ENCODE results near the gene SORCS2. TPM values are rescaled to one million over a fixed set of nuclear protein-coding genes. Genes with fewer than 3 reads are reported as not detected.

SORCS2 gene
- total RNA-seq, 1 experiment from 2014 or later: not detected

GRCh38 chr4:7519638-7520376 lies 327.5 kb downstream of the SORCS2 start:
- DNase-seq (ENCODE audit: unreplicated experiment): no peak
- TF ChIP-seq, protein P1, sequence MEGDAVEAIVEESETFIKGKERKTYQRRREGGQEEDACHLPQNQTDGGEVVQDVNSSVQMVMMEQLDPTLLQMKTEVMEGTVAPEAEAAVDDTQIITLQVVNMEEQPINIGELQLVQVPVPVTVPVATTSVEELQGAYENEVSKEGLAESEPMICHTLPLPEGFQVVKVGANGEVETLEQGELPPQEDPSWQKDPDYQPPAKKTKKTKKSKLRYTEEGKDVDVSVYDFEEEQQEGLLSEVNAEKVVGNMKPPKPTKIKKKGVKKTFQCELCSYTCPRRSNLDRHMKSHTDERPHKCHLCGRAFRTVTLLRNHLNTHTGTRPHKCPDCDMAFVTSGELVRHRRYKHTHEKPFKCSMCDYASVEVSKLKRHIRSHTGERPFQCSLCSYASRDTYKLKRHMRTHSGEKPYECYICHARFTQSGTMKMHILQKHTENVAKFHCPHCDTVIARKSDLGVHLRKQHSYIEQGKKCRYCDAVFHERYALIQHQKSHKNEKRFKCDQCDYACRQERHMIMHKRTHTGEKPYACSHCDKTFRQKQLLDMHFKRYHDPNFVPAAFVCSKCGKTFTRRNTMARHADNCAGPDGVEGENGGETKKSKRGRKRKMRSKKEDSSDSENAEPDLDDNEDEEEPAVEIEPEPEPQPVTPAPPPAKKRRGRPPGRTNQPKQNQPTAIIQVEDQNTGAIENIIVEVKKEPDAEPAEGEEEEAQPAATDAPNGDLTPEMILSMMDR (IDR thresholded peaks at IDR 0.05; ENCODE audit: unreplicated experiment): no peak
- peaks cover 78% of the 10 kb centered on the region for H3K27me3 Mint-ChIP-seq (ENCODE audit: insufficient read depth, unreplicated experiment)
- no peak overlapping the region for H3K4me3 Mint-ChIP-seq (ENCODE audit: unreplicated experiment)
- intact Hi-C loops (cut with micrococcal nuclease): loop anchor here (10.0 kb wide), 1 partner anchor 115 kb away; no protein-coding TSS in a partner anchor
- H3K36me3 Mint-ChIP-seq (ENCODE audit: insufficient read depth, unreplicated experiment): no peaks in the 10 kb centered on the region
- no peak overlapping the region for H3K27ac Mint-ChIP-seq (ENCODE audit: low read depth, unreplicated experiment)
- no TSS peak for BruUV-seq (replicated peaks)
- ChIA-PET CTCF (interaction anchor here (0.6 to 0.8 kb wide), 2 partner anchors 200 to 362 kb away, joined by 3 read pairs; no protein-coding TSS in a partner anchor), POLR2A (no interaction called here)
- H3K9me3 Mint-ChIP-seq (ENCODE audit: unreplicated experiment): no peaks in the 10 kb centered on the region
- H3K4me1 Mint-ChIP-seq (ENCODE audit: insufficient read depth, unreplicated experiment): no peaks in the 10 kb centered on the region

DNA sequence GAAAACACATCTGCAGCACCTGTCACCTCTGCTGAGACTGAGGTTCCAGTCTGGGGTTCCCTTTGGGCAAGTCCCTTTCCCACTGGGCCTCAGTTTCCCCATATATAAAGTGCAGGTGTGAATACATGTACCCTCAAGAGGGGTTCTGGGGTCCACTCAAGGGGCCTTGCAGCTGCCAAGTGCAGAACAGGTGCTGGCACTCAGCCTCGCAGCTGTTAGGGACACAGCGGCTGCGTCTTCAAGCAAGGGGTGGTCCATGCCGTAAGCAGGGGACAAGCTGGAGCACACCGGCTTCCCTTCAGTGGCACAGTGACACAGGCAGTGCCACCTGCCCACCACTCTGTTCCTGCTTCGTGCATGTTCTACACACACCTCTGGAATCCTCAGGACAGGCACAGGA lies 329.3 kb downstream of the SORCS2 start:
- Mint-ChIP-seq H3K27me3 (ENCODE audit: insufficient read depth, unreplicated experiment) (peaks cover 78% of the 10 kb centered on the region), H3K36me3 (ENCODE audit: insufficient read depth, unreplicated experiment) (no peaks in the 10 kb centered on the region), H3K27ac (ENCODE audit: low read depth, unreplicated experiment) (no peak overlapping the region), H3K4me3 (ENCODE audit: unreplicated experiment) (no peak overlapping the region), H3K9me3 (ENCODE audit: unreplicated experiment) (no peaks in the 10 kb centered on the region), H3K4me1 (ENCODE audit: insufficient read depth, unreplicated experiment) (no peaks in the 10 kb centered on the region)
- no peak for DNase-seq (ENCODE audit: unreplicated experiment)
- CTCF ChIA-PET: no interaction called here
- POLR2A ChIA-PET: no interaction called here
- TF ChIP-seq, protein P1 (IDR thresholded peaks at IDR 0.05; ENCODE audit: unreplicated experiment): no peak
- intact Hi-C loops (cut with micrococcal nuclease): loop anchor here (10.0 kb wide), 1 partner anchor 113 kb away; no protein-coding TSS in a partner anchor
- no TSS peak for BruUV-seq (replicated peaks)

DNA sequence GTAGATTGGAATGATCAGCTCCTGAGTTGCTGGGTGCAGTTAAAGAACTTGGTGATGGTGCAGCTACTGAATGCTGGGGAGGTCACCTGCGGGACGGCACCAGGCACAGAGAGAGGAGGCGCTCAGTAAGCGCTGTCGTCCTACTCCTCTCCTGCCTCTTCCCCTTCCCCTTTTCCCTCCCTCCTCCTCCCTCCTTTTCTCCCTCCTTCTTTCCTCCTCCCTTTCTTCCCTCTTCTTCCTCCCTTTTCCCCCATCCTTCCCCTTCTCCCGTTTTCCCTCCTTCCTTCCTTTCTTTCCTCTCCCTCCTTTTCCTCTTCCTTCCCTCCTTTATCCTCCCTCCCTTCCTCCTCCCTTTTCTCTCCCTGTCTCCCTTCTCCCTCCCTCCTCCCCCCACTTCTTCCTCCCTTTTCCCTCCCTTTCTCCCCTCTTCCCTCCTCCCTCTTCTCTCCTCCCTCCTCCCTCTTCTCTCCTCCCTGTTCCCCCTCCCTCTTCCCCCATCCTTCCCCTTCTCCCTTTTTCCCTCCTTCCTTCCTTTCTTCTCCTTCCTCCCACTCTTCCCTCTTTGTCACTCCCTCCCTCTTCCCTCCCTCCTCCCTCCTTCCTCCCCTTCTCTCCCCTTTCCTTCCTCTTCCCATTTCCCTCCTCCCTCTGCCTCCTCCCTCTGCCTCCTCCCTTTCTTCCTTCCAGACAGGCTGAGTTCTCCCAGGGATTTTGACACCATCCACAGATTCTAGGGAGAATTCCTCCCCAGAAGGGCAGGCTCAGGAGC lies 330.3 kb downstream of the SORCS2 start:
- Mint-ChIP-seq H3K27me3 (ENCODE audit: insufficient read depth, unreplicated experiment) (peaks cover 68% of the 10 kb centered on the region), H3K27ac (ENCODE audit: low read depth, unreplicated experiment) (no peak overlapping the region), H3K4me1 (ENCODE audit: insufficient read depth, unreplicated experiment) (no peaks in the 10 kb centered on the region), H3K36me3 (ENCODE audit: insufficient read depth, unreplicated experiment) (no peaks in the 10 kb centered on the region), H3K4me3 (ENCODE audit: unreplicated experiment) (no peak overlapping the region), H3K9me3 (ENCODE audit: unreplicated experiment) (no peaks in the 10 kb centered on the region)
- TF ChIP-seq, protein P1 (IDR thresholded peaks at IDR 0.05; ENCODE audit: unreplicated experiment): no peak
- CTCF ChIA-PET: no interaction called here
- intact Hi-C loops (cut with micrococcal nuclease): loop anchor here (10.0 kb wide), 1 partner anchor 112 kb away; no protein-coding TSS in a partner anchor
- POLR2A ChIA-PET: no interaction called here
- no peak for DNase-seq (ENCODE audit: unreplicated experiment)
- no TSS peak for BruUV-seq (replicated peaks)

DNA sequence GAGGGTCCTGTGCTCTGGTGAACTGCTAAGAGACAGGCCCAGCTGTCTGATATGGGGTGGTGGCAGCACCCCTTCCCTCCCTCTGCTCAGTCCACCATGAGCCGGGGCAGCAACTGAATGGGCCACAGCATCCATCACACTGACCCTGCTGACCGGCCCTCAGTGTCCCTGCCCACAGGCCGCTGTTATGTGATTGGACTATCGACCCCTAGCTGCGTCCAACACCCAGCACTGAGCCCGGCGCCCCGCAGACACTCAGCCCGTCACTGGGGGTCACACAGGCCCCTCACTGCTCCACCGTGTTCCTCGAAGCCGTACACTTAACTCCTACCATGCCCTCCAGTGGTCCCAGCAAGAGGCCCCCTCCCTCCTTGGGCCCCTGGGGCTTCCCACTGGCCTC lies 331.2 kb downstream of the SORCS2 start:
- Mint-ChIP-seq H3K27ac (ENCODE audit: low read depth, unreplicated experiment) (no peak overlapping the region), H3K4me1 (ENCODE audit: insufficient read depth, unreplicated experiment) (no peaks in the 10 kb centered on the region), H3K9me3 (ENCODE audit: unreplicated experiment) (no peaks in the 10 kb centered on the region), H3K4me3 (ENCODE audit: unreplicated experiment) (no peak overlapping the region), H3K27me3 (ENCODE audit: insufficient read depth, unreplicated experiment) (peaks cover 60% of the 10 kb centered on the region), H3K36me3 (ENCODE audit: insufficient read depth, unreplicated experiment) (no peaks in the 10 kb centered on the region)
- TF ChIP-seq, protein P1 (IDR thresholded peaks at IDR 0.05; ENCODE audit: unreplicated experiment): no peak
- ChIA-PET CTCF (no interaction called here), POLR2A (interaction anchor here (0.6 kb wide), 1 partner anchor 144 kb away, joined by 3 read pairs; no protein-coding TSS in a partner anchor)
- no TSS peak for BruUV-seq (replicated peaks)
- intact Hi-C loops (cut with micrococcal nuclease): loop anchor here (10.0 kb wide), 1 partner anchor 111 kb away; no protein-coding TSS in a partner anchor
- no peak for DNase-seq (ENCODE audit: unreplicated experiment)

All from MCF 10A (cell line).